ENCODE measurements around the gene GRAMD4.

Gene GRAMD4

DNA sequence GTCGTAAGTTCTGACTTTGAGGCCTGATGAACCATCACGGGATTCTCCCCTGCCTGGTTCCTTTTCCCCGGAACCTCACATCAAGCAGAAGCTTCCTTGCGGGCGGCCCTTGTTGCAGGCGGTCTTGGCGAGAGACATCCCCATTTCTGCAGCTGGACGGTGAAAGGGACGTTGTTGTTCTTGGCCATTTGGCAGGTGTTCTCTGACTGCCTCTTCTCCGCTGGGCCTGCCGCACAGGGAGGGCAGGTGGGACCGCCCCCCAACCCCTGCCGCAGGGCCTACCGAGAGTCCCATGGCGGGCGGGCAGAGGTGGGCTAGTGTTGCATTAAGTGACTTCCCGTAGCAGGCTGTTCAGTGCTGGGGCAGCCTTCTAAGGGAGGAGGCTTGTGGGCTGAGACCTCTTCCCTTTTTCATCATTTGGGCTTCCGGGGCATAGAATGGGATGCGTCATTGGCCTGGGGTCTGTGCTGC is 26.9 kb upstream of the GRAMD4 start:
- TF ChIP-seq, protein P1, sequence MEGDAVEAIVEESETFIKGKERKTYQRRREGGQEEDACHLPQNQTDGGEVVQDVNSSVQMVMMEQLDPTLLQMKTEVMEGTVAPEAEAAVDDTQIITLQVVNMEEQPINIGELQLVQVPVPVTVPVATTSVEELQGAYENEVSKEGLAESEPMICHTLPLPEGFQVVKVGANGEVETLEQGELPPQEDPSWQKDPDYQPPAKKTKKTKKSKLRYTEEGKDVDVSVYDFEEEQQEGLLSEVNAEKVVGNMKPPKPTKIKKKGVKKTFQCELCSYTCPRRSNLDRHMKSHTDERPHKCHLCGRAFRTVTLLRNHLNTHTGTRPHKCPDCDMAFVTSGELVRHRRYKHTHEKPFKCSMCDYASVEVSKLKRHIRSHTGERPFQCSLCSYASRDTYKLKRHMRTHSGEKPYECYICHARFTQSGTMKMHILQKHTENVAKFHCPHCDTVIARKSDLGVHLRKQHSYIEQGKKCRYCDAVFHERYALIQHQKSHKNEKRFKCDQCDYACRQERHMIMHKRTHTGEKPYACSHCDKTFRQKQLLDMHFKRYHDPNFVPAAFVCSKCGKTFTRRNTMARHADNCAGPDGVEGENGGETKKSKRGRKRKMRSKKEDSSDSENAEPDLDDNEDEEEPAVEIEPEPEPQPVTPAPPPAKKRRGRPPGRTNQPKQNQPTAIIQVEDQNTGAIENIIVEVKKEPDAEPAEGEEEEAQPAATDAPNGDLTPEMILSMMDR (IDR thresholded peaks at IDR 0.05; ENCODE audit: extremely low read depth, insufficient read depth, missing control alignments): no peak
- DNase-seq (ENCODE audit: low spot score): peak; percentile 73
- in situ Hi-C loops (cut with MboI; ENCODE audit: low pct_unique_long_range_greater_than_20kb, low sequenced_read_pairs, unreplicated experiment): no loop called here

DNA sequence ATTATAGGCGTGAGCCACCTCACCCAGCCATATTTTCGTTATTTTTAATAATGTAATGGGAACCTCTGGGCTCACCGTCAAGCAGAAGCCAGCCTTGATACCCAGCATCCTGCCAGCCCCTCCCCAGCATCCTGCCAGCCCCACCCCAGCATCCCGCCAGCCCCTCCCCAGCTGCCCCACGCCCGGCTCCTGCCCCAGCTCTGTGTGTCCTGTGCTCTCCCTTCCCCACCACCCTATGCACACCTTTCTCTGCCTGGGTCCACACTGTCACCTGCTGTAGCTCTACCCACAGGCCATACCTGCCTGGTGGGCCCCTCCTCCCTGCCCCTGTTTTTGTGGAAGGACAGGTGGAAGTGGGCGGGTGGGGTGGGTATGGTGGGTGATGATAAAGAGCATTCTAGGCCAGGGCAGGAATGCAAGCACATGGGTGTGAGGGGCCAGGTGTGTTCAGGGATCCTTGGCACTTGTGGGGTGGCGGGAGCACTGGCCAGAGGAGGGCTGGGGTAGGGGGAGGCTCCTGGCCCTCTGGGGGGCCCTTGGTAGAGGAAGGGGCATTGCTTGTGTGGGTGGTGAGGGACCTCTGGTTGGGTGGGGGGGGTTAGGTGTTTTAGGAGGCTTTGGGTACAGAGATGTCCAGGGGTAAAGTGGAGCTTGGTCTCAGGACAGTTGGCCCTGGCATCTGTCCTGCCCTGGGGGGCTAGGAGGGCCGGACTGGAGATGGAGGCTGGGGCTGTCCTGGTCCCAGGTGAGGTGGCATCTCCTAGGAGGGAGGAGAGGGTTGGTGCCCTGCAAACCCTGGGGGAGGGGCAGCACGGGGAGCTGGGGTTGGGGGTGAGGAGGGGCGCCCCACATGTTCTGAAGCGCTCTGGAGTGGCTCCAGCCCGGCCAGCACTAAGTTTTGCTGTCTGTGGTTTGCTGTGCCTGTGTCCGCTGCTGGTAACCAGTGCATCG is 25.9 kb upstream of the GRAMD4 start:
- TF ChIP-seq, protein P1 (IDR thresholded peaks at IDR 0.05; ENCODE audit: extremely low read depth, insufficient read depth, missing control alignments): no peak
- in situ Hi-C loops (cut with MboI; ENCODE audit: low pct_unique_long_range_greater_than_20kb, low sequenced_read_pairs, unreplicated experiment): no loop called here
- DNase-seq (ENCODE audit: low spot score): no peak

DNA sequence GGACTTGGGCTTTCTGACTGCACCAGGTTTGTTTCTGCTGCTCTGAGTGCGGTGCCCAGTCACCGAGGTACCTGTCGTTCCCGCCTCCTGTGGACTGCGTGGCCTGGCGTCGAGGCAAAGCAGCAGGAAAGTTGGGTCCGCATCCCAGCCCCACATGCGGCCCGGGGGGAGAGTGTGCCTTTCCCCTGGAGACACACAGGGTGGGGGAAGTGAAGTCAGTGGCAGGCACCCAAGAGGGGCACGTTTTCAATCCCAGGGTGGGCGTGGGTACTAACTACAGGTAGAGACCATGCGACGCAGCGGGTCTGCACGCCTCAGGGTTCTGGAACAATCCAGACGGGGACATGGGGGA is 25.3 kb upstream of the GRAMD4 start:
- in situ Hi-C loops (cut with MboI; ENCODE audit: low pct_unique_long_range_greater_than_20kb, low sequenced_read_pairs, unreplicated experiment): no loop called here

DNA sequence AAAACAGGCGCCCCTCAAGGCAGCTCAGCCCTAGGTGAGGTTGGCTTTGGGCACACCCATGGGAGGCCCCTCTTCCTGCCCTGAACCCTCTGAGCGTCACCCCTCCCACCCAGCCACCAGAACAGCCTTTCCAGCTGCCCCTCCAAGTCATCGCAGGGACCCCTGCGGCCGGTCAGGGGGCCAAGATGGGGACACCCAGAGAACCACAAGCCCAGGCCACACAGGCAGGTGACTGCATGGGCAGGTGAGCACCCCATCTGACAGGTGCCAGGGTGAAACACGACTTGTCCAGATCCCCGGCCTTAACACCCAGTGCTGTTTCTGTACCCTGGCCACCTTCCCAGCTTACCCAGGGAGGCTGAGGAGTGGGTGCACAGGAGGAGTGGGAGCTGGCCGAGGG is 24.6 kb upstream of the GRAMD4 start:
- TF ChIP-seq, protein P1 (IDR thresholded peaks at IDR 0.05; ENCODE audit: extremely low read depth, insufficient read depth, missing control alignments): no peak
- DNase-seq (ENCODE audit: low spot score): no peak
- in situ Hi-C loops (cut with MboI; ENCODE audit: low pct_unique_long_range_greater_than_20kb, low sequenced_read_pairs, unreplicated experiment): no loop called here

More for the DNA sequence above, 25.3 kb upstream of the GRAMD4 start:
- no peak for DNase-seq (ENCODE audit: low spot score)
- TF ChIP-seq, protein P1 (IDR thresholded peaks at IDR 0.05; ENCODE audit: extremely low read depth, insufficient read depth, missing control alignments): no peak

DNA sequence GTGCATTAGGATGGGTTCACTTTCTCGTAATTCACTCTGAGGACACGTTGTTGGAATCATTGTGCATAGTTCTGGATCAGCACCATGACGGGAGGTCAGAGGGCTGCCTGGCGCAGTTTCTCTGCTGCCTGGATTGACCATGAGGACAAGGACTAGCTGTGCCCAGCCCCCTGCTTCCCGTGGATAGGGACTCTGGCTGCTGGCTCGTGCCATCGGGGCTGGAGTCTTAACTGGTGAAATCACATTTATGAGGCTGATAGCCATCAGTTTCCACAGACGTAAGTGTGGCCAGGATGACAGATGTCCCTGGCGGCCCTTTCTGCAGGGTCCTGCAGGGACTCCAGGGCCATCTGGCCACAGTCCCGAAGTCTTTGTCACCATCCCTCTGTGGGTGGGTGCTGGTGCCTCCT is 24.1 kb upstream of the GRAMD4 start:
- TF ChIP-seq, protein P1 (IDR thresholded peaks at IDR 0.05; ENCODE audit: extremely low read depth, insufficient read depth, missing control alignments): no peak
- no peak for DNase-seq (ENCODE audit: low spot score)
- in situ Hi-C loops (cut with MboI; ENCODE audit: low pct_unique_long_range_greater_than_20kb, low sequenced_read_pairs, unreplicated experiment): no loop called here

DNA sequence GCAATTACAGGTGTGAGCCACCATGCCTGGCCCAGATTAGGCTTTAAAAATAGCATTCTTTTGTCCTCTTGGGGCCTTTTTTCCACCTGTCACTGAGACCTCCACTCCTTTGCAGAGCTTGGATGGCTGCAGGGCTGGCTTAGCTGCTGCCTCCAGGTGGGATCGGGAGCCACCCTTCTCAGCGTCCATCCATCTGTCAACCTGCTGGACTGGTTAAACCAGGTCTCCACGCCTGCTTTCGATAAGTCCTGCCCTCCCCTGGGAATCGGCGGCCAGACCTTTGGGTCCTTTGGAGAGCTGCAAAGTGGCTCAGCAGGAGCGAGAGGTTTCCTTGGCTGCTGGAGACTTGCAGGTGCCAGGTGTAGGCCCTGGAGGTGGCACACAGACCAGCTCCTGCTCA is 23.4 kb upstream of the GRAMD4 start:
- TF ChIP-seq, protein P1 (IDR thresholded peaks at IDR 0.05; ENCODE audit: extremely low read depth, insufficient read depth, missing control alignments): no peak

More for the DNA sequence above, 23.4 kb upstream of the GRAMD4 start:
- no peak for DNase-seq (ENCODE audit: low spot score)
- in situ Hi-C loops (cut with MboI; ENCODE audit: low pct_unique_long_range_greater_than_20kb, low sequenced_read_pairs, unreplicated experiment): no loop called here

Data from GM13977 (cell line).